HG02973 (cell line): ENCODE results near the gene GNG5.
"Not testable (repeated sequence)": the region's sequence is repeated elsewhere in the genome, so short reads cannot be mapped to it uniquely, and the experiment has no call there.

ENCODE experiments used
- ATAC-seq: cut with Tn5 transposase; IDR thresholded peaks from one replicate; pipeline ENCODE4 v1.9.1; 2021; ENCODE audit warnings: moderate library complexity; ENCODE audit not compliant: unreplicated experiment

Gene GNG5

DNA sequence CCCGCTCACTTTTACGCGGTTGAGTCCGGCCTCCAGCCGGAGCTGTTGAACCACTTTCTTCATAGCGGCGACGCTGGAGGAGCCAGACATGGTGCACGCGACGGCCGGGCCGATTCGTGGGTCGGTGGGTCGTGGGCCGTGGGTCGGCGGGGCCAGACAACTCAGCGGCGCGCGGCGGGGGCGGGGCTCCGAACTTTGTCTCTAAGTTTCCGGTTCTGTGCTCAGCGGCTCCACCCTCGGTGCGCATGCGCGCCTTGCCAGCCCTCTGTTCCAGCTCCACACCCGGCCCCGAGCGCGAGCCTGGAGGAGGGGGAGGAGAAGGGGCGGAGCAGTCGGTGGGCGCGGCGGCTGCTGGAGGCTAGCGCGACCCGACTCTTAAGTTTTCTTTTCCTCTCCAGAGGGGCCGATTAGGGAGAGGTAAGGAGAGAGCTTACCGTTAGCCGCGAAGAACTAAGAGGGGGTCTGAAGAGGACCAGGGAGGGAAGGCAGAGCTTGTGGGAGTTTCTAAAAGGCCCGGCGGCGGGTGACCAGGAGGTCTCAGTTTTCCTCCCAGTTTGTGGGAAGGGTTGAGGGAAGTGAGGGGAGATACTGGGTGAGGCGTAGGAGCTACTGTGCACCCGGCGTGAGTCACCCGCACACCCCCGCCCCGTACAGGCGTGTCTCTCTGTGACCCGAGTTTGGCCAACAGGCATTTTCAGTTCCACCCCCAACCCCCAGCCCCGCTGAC is at the start of gene GNG5, which contains the start of gene SPATA1:
TSS of gene GNG5 (minus strand) at position 580 of the 727 bp plus-strand sequence. CDS start at position 90, 490 bp downstream.
TSS of gene SPATA1 (plus strand) at position 385 of the 727 bp plus-strand sequence. CDS start 9,974 bp downstream, outside the sequence.
- ATAC-seq, result peak; percentile 82

DNA sequence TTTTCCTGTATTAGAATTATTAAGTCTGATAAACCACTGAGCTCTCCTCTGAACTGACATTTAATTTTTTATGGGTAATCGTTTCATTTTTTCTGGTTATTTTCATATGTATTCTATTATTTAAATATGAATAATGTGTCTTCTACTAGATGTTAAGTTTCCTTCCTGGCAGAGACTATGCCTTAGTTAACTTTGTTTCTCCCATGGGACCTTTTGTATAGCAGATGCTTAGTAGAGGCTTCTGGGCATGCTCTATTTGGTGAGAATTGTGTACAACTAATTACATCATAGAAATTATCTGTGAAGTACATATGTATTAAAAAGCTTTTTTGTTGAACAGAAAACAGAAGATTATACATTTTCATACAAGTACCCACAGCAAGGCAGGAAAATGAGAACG is 44.4 kb upstream of the GNG5 start:
- no peak for ATAC-seq

DNA sequence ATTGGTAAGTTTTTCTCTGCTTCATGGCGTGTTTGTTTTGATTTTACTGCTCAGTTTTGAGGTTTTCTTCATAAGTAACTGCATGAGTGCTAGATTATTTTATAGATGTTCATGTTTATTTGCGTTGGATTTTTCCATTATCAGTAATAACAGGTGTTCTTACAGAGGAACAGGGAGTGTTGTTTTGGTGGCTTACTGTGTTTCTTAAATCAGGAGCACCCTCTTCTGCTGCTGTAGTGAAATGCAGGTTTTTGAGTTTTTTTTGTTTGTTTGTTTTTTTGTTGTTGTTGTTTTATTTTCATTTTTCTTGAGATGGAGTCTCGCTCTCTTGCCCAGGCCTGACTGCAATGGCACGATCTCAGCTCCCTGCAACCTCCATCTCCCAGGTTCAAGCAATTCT is 35.3 kb upstream of the GNG5 start:
- no peak for ATAC-seq

DNA sequence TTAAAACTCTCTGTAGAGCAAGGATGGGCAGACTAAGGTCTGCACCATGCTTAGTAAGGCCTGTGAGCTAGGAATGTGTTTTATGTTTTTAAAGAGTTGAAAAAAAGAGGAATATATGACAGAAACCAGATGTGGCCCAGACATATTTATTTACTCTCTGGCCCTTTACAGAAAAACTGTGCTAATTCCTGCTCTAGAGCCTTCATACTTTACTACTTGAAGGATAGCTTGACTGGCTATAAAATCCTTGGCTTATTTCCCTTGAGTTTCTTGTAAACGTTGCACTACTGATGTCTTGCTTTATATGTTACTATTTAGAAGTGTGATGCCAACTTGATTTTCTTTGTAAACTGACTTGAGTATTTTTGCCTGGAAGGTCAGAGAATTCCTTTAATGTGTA is 34.4 kb upstream of the GNG5 start:
- no peak for ATAC-seq

DNA sequence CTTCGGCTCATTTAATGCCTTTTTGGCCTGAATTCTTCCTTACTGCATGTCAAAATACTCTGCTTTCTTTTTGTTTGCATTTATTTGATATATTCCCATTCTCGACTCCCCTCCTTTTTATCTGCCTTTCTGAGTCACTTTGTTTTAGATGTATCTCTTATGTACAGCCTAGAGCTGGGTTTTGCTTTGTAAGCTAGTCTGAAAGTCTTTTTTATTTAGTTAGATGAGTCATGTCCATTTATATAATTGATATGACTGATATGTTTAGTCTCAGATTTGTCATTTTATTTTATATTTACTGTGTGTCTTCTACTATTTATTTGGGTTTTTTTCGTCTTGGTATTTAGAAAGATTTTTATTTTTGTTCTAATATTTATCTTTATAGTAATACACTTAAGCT is 33.6 kb upstream of the GNG5 start:
- no peak for ATAC-seq

DNA sequence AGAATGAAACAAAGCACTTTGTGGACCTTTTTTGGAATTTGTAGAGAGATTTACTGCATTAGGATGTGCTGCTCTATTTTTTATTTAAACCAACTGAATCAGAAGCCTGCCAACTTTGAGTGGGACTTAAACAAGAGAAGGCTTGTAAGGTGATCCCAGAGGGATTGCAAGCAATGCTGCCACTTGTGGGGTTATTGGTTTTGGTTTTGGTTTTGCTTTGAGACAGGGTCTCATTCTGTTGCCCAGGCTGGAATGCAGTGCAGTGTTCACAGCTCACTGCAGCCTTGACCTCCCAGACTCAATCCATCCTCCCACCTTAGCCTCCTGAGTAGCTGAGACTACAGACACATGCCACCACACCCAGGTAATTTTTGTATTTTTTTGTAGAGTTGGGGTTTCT is 32.2 kb upstream of the GNG5 start:
- ATAC-seq, result no peak

DNA sequence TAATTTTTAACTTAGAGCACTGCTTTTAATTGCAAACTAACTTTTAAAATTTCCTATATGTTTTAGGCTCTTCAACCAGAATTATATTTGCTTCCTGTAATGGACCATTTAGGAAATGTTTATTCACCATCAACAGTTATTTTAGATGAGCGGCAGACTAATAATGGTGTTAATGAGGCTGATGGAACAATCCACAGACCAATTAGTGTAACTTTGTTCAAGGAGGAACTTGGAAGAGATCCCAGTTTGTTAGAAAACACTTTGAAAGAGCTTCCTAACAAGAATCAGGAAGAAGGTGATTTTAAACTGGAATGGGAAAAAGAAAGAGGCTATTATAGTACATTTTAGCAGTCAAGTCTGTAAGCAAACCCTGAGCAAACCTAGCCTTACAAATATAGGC is 19.4 kb upstream of the GNG5 start:
- ATAC-seq, result no peak

DNA sequence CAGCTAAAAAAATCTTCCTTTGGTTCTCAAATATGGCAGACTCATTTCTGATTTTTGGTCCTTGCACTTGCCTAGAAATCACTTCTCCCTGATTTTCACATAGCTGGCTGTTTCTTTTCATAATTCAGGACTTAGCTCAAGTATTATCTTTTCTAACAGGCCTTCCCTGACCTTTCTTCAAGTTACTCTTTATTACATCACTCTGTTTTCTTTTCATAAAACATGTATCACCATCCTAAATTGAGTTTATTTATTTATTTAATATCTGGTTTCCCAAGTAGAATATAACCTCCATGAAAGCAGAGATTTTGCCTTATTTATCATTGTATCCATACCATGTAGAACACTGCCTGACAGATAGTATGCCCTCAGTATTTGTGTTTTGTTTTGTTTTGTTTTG is 18.2 kb upstream of the GNG5 start:
- ATAC-seq, result no peak

DNA sequence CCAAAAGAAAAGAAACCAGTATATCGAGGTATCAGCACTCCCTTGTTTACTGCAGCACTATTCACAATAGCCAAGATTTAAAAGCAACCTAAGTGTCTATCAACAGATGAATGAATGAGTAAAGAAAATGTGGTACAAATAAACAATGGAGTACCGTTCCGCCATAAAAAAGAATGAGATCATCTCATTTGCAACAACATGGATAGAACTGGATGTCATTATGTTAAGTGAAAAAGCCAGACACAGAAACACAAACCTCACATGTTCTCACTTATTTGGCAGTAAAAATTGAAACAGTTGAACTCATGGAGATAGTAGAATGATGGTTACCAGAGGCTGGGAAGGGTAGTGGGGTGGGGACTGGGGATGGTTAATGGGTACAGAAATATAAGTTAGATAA is 4.3 kb upstream of the GNG5 start:
- ATAC-seq, result no peak

DNA sequence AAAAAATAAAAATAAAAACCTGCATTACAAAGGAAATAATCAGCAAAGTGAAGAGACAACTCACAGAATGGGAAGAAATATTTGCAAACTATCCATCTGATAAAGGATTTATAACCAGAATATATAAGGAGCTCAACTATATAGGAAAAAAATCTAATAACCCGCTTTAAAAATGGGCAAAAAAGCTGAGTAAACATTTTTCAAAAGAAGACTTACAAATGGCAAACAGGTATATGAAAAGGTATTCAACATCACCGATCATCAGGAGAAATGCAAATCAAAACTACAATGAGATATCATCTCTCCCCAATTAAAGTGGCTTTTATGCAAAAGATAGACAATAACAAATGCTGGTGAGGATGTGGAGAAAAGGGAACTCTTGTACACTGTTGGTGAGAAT is 3.8 kb upstream of the GNG5 start:
- no peak for ATAC-seq

DNA sequence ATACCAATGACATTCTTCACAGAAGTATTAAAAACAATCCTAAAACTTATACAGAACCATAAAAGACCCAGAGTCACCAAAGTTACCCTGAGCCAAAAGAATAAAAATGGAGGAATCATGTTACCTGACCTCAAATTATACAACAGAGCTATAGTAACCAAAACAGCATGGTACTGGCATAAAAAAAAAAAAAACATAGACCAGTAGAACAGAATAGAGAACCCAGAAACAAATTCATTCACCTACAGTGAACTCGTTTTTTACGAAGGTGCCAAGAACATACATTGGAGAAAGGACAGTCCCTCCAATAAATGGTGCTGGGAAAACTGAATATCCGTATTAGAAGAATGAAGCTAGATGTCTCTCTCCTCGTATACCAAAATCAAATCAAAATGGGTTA is 2.6 kb upstream of the GNG5 start:
- ATAC-seq, result no peak

DNA sequence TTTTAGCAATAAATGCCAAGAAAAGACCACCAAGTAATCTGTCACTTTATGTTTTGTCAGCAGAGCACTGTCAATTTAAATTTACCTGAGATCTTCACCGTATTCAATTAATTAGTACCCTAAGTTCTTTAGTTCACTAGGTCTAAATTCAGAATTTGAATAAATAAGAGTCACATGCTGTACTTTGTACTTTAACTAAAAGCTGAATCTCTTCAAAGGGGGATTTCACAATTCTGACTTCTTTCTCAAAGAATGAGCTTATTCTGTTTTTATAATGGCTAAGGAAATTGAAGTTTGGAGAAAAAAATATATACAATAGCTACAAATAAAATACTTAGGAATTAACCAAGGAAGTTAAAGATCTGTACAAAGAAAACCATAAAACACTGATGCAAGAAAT is 2.1 kb upstream of the GNG5 start:
- no peak for ATAC-seq

DNA sequence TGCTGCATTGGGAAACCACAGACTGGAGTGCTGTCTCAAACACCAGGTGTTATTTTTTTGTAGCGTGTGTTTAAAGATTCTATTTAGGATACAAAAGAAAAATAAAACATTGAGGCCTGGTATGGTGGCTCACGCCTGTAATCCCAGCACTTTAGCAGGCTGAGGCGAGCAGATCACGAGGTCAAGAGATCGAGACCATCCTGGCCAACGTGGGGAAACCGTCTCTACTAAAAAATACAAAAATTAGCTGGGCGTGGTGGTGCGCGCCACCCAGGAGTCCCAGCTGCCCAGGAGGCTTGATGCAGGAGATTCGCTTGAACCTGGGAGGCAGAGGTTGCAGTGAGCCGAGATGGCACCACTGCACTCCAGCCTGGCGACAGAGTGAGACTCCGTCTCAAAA is 1.5 kb upstream of the GNG5 start:
- not testable (repeated sequence) for ATAC-seq

DNA sequence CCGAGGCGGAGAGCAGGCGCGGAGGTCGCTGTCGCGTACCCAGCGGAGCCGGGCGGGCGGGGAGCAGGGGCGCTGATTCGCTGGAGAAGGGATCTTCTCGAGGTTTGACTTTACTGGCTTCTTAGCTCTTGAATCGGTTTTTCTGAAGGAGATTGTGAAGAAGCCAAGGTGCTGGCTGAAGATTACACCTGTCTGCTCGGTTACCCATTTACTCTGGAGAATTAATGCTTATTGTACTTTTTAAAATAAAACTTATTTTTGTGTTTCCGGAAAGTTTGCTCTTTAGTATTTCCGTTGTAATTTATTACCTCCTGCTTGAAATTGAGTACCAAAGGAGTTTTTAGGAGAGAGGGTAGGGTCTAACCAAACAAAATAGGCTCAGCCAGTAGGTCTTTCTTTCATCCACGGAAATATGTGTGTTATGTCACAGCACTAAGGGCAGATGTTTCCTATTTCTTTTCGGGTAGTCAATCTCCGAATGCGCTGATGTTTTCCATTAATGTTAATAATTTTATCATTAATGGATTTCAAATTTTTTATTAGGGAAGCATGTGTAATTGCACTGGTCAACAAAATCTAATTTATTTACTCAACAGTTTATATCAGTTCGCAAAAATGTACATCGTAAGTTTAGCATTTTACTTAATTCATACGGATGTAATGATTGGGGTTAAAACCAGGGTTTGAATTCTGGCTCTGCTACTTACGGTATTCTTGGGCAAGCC is 510 bp upstream of the GNG5 start:
- no peak for ATAC-seq

DNA sequence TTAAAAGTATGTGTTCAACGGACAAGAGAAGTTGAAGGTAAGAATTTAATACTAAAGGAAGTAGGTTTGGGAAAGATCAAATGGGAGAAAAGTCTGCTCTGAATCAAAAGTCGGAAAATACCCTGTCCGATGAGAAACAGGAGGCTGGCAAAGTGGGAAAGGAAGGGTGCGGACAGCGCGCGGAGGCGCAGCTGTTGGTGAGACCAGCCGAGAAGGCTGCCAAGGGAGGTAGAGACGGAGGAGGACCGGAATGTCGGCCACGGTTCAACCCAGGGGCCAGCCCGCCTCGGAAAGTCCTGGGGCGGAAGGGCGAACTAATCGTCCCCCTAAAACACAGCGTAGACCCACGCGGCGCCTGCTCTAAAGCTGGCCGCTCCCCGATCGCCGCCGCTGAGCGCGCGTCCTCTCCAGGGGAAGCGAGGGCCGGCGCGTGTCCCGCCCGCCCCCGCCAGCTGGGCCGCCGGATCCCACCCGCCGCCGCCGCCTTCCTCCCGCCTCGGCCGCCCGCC is 834 bp downstream of the GNG5 start:
- peak; percentile 11 for ATAC-seq

DNA sequence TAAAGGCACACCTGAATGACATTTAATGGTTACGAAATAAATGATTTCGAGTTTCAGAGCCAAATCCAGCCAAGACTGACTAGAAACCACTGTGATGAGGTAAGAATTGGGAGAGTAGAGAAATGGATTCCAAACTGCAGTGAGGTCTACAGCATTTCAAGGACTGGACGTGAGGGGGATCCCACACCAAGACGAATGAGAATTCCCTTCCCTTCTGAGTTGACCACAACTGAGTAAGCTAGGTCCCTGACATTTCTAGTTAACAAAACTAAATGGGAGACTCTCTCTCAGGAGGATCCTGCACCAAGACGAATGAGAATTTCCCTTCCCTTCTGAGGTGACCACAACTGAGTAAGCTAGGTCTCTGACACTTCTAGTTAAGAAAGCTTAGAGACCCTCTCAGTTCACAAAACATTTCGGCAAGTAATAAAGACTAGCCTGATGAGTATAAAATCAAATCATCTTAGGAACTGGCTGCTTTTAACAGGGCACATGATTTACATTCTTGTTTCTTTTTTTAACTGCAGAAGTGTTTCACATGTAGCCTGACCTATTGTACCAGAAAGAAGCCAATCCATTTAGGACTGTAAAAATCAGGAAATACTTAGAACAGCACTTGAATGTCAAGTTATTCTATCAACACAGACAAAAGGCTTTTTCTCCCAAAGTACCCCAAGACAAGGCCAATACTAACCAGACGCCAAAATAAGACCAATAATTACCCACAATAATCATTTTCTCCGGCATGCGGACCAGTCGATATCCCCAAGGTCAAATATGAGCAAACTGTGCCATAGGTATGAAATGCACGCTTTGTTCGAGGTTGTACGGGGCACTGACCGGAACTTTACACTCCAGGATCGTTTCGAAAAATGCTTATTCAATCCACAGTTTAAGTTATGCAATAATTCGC is 1.5 kb downstream of the GNG5 start:
- ATAC-seq, result no peak

DNA sequence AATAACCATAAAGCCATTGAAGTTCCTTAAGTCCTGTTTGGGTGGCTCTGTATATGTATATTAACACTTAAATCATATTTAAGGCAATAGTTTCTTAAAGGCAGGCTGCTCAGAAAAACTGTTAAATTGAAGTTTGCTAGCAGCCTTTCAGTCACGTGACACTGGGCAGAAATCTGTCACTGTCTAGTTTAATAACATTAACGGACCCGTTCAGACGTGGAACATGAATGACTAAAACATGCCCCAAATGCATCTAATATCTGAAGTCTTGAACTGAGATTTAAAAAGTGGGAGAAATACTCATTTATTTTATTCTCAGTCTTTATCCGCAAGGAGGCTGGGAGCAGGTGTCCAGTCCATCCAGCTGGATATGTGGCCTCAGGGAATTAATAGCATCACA is 3.5 kb downstream of the GNG5 start:
- no peak for ATAC-seq

DNA sequence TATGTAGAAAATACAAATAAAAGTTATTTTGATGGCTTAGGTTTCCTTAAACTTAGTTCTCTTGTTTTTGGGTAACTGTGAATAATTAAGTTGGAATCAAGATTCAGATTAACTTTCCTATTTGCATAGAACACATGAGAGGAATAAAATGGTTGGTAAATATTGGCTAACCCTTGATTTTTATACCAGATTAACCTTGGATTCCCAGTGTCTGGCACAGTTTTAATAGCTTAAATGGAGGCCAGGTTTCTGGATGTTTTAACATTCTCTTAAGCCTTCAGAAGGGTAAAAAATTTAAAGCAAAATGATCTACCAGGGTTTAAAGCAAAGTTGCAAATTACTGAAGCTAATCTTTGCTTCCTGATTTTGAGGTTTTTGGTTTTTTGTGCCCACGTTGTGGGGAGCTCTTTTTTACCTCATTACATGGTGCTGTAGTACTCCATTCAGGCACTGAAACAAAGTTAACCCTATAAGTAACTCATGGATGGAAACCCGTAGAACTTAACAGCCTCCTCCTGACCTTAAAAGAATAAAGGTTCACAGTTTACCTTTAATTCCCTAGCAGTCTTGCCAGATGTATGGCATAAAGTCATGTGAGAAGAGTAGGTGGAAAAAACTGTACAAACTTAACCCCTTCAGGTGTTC is 8.6 kb downstream of the GNG5 start:
- no peak for ATAC-seq

DNA sequence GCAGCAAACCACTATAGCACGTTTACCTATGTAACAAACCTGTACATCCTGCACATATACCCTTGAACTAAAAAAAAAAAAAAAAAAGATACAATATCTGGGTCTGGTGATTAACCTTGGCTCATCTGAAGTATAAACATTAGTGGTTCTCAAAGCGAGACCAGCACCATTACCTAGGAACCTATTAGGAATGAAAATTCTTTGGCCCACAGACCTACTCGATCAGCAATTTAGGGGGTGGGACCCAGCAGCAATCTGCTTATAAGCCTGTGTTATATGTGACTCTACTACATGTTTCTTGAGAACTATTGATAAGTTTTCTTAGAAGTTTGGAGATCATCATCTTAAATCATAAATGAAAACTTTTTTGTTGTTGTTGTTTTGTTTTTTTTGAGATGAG is 9.9 kb downstream of the GNG5 start:
- ATAC-seq, result no peak

DNA sequence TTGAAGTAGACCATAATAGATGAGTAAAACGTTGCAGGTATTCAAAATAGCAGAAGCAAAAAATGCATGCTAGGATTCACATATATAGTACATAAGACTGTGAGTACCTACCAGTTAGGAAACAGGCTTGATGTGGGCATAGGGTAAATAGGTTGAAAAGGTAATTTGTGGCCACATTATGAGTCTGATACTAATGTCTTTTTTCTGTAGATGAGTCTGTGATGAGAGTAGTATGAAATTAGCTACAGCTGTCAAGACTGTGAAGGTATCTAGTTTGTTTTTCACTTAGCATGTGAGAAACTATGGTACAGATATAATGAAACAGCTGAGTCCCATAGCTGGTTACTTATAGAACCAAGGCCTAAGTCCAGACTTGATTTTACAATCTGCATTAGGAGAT is 12.6 kb downstream of the GNG5 start:
- no peak for ATAC-seq

DNA sequence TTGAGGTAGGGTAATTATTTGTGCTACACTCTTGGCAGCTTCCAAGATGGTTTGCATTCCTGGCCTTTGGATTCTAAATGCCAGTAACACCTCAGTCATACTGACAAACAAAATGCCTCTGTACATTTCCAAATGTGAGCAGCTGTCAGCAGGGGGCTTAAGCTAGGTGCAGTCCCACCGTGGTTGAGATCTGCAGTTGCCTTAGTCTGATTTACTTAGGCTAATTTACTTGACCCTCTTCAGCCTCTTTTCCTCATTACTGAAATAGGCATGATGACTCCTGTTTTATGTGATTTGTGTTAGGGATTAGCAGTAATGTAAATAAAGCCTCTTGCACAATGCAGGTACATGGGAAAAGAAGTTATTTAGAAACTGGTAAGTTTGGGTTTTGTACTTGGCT is 13.7 kb downstream of the GNG5 start:
- no peak for ATAC-seq
